Astrocyte (in vitro differentiated cells and primary cell): ENCODE data around the gene GBA3.

Experiments used
- CTCF ChIP-seq: IDR thresholded peaks from 2 replicates; pipeline ENCODE4 v1.5.1; 2011; ENCODE audit warnings: low read depth, mild to moderate bottlenecking, inconsistent platforms, low read length, moderate library complexity; ENCODE audit not compliant: insufficient read depth
- EZH2 ChIP-seq: IDR thresholded peaks from 2 replicates; pipeline ENCODE4 v1.6.1; 2012; ENCODE audit warnings: mild to moderate bottlenecking, low read length, inconsistent platforms; ENCODE audit not compliant: insufficient read depth

GRCh38 chr4:22721204-22721603 lies 28.5 kb downstream of the GBA3 start:
- TF ChIP-seq EZH2 (no peak), CTCF (no peak)
